Measurements from ENCODE around the gene KDM4B. TPM values are rescaled to one million over a fixed set of nuclear protein-coding genes. Genes with fewer than 3 reads are reported as not detected.
A peak's percentile ranks its signal among the peaks of the same experiment; 100 is the strongest.

Gene KDM4B
- total RNA-seq, 1 donor from 2014 or later = 38.1 TPM

DNA sequence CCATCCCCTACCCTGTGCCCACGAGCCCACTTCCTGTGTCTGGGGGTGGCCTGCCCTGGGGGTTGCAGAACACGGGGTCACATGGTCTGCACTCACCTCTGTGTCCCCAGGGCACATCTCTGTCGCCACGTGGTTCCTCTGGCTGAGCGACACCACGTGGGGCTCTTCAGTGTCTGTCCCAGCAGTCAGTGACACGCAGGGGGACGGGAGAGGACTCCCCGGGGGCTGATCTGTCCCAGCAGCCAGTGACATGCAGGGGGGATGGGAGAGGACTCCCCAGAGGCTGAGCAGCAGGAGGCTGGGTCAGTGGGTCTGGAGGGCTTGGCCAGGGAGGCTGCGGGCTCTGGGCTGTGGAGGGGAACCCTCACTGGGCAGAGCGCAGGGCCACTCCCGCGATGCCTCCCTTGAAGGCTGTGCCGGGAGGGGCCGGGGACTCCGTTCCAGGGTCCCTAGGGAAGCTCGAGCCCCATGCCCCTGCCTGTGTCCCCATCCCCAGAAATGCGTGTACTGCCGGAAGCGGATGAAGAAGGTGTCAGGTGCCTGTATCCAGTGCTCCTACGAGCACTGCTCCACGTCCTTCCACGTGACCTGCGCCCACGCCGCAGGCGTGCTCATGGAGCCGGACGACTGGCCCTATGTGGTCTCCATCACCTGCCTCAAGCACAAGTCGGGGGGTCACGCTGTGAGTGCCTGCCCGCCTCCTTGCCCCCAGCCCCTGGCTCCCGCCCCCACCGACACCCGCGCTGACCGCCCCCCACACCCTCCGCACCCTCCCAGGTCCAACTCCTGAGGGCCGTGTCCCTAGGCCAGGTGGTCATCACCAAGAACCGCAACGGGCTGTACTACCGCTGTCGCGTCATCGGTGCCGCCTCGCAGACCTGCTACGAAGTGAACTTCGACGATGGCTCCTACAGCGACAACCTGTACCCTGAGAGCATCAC, 174.8 kb downstream of the KDM4B start:
- ATAC-seq = no peak
- no peak for DNase-seq (ENCODE audit: low spot score)

DNA sequence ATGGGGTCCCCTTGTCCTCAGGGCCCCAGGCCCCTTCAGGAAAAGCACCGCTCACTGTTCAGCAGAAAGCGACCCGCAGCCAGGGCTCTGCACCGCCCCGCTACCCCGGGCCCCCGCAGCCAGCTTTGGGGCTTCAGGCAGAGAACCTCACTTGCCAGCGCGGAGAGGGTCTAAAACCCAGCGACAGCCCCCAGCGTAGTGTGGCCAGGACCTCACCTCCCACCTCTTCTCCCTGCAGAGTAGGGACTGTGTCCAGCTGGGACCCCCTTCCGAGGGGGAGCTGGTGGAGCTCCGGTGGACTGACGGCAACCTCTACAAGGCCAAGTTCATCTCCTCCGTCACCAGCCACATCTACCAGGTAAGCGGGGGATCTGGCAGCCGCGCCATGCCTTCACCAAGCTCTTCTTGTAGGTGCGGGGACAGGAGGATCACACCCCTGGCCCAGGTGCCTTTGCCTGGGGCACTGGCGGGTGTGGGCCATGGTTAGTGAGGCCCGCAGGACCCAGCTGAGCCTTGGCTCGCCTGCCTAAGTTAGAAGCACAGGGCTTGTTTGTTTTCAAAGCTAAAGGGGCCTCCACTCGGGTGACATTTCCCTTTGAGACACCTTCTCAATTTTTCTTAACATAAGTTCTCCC, 175.7 kb downstream of the KDM4B start:
- DNase-seq (ENCODE audit: low spot score) (no peak), ATAC-seq (no peak)

DNA sequence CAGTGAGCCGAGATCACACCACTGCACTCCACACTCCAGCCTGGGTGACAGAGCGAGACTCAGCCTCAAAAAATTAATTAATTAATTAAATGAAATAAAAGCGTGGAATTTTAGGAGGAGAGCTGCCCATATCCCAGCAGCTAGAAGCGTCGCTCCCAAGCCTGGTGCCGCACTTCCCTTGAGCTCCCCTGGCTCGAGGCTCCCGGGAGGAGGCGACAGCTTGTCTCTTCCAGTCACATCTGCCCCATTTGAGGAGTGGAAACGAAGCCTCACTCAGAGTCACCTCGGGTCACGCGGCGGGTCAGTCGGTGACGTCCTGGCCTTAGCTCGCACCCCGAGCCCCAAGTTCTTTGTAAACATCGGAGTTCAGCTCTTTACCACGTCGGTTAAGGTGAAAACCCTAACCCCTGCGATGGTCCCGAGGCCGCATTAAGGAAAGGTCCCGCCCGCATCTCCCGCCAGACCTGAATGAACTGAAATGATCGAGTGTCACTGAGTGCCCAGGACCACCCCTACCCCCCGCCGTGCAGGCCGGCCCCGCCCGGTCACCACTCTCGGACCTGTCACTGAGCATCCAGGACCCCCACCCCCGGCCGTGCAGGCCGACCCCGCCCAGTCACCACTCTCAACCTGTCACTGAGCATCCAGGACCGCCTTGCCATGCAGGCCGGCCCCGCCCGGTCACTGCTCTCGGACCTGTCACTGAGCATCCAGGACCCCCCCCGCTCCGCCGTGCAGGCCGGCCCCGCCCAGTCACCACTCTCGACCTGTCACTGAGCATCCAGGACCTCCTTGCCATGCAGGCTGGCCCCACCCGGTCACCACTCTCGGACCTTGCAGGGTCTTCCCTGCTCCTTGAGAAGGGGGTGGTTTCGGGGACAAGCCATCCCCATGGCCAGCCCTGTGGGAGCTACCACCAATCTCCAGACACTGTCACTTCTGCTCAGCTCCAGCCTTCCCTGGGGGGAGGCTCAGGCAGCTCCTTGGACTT, 176.9 kb downstream of the KDM4B start:
- no peak for DNase-seq (ENCODE audit: low spot score)
- no peak for ATAC-seq

DNA sequence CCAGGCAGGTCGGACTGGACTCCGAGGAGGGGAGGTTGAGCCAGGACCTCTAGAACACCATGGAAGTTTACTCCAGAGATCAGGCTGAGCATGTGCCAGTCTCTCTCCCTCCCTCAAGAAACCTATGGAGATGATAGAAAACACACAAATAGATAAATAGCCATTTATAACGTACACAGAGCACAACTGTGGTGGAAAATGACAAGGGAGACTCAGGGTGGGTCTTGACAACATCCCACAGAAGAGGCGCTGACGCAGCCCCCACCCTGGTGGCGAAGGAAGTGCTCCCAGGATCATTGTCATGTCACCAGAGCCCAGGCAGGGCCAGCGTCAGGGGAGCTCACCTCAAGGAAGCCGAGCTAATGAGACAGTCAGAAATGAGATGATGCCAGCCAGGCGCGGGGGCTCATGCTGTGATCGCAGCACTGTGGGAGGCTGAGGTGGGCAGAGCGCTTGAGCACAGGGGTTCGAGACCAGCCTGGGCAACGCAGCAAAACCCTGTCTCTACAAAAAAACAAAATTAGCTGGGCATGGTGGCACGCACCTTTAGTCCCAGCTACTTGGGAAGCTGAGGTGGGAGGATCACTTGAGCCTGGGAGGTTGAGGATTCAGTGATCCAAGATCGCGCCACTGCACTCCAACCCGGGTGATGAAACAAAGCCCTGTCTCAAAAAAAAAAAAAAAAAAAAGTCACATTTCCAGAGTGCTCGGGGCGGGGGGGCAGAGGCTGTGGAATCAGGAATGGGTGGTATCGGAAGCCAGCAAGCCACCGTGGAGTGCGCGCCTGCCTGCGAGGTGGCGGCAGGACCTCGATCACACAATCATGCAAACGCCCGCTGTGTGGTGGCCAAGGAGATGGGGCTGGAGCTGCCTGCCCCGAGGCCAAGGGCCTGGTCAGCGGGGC, 178.4 kb downstream of the KDM4B start:
- no peak for ATAC-seq
- no peak for DNase-seq (ENCODE audit: low spot score)

DNA sequence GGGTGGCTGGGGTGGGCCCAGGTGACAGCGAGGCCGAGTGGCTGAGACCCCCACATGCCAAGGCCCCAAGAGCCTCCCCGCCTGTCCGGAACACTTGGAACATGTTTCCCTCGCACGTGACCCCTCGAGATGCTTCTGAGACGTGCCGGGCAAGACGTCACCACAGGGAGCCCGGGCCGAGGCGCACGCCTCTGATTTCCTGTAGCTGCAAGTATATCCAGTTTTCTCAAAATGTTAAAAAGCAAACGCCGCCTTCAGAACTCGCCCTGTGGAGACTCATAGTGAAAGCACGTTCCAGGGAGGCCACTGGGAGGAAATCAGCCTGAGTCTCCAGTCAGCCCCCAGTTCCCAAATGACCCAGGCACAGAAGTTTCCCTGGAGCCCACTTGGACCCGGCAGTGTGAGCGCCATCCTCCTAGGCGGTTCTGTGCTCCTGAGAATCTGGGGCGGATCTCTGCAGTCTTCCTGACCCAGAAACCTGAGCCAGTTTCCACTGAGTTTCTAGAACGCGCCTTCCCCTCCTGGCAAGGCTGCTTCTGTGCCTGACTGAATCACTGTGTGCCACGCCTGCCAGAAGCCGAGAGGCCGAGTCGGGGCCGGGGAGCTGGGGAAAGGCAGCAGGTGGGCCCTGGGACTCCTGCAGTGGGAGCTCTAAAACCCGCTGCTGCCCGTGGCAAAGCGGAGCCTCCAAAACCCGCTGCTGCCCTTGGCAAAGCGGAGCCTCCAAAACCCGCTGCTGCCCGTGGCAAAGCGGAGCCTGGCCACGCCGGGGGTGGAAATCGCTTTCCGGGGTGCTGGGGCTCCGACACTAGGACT, 179.3 kb downstream of the KDM4B start:
- no peak for DNase-seq (ENCODE audit: low spot score)

DNA sequence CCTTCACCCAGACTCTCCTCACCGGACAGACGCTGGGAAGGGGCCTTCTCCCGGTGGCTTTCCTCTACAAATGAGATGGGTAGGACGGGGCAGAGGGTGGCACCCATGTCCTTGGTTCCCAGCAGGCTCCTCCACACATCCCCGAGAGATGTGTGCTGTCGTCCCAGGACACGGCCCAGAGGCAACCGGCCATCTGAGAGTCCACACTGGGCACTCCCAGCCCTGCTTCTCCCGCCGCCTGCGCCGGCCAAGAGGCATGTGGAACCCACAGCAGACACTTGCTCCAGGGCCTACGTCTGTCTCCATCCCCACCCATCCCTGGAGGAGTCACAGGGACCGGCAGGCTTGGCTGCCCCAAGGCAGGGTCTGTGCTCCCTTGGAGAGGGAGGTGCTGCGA, 179.9 kb downstream of the KDM4B start:
- DNase-seq (ENCODE audit: low spot score) = no peak
- no peak for ATAC-seq

More for the DNA sequence above, 179.3 kb downstream of the KDM4B start:
- ATAC-seq = no peak

DNA sequence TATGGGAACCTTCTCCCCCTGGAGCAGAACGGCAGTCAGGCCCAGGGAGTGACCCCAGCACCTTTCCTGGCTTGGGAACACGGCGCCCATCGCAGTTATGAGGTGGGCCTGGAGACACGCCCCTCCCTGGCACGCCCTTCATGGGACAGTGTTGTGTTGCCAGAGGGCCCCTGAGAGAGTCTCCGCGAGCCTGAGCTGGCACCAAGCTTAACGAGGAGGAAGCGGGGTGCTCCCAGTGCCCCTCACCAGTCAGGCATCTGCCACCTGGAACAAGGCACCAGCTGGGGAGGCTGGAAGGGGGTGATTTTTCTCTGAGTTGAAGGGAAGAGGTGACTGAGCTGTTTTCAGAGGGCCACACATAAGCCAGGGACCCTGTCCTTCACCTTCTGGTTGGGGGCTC, 180.6 kb downstream of the KDM4B start:
- no peak for DNase-seq (ENCODE audit: low spot score)
- ATAC-seq = no peak

DNA sequence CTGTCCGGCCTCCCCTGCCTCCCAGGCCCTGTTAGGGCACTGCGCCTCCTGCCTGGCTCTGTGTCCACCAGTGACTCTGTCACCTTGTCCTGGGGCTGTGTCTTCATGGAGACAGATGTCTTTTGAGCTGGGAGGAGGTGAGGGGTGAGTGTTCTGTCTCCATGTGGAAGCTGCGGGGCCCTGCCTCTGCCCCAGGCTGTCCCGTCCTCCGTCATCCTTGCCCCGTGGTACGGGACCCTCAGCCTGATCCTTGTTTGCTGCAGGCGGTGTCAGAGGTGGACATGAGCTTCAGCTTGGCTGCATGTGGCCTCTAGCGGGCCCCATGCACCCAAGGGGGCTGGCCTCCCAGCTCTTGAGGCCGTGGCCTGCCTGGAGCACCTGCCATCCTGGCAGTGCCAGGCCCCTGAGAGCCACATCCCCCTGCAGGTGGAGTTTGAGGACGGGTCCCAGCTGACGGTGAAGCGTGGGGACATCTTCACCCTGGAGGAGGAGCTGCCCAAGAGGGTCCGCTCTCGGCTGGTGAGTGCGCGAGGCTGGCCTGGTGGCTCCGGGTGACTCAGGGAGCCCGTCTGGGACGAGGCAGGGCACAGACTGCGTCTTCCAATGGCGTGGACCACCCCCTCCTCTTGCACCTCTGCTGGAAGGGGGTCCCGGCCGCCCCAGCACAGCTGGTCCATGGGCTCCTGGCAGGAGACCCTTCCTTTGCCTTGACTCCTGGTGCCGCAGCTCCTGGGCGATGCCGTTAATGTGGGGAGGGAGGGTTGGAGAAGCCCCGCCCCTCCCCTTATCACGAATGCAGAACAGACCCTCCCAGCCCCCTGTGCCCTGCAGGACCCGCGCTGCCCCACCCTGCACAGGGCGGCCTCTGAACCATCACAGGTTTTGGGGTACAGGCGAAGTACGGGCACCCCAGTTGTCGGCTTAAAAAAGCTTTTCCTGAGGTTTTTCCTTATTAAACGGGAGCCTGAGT, 181.3 kb downstream of the KDM4B start:
- DNase-seq (ENCODE audit: low spot score) (no peak), ATAC-seq (no peak)

DNA sequence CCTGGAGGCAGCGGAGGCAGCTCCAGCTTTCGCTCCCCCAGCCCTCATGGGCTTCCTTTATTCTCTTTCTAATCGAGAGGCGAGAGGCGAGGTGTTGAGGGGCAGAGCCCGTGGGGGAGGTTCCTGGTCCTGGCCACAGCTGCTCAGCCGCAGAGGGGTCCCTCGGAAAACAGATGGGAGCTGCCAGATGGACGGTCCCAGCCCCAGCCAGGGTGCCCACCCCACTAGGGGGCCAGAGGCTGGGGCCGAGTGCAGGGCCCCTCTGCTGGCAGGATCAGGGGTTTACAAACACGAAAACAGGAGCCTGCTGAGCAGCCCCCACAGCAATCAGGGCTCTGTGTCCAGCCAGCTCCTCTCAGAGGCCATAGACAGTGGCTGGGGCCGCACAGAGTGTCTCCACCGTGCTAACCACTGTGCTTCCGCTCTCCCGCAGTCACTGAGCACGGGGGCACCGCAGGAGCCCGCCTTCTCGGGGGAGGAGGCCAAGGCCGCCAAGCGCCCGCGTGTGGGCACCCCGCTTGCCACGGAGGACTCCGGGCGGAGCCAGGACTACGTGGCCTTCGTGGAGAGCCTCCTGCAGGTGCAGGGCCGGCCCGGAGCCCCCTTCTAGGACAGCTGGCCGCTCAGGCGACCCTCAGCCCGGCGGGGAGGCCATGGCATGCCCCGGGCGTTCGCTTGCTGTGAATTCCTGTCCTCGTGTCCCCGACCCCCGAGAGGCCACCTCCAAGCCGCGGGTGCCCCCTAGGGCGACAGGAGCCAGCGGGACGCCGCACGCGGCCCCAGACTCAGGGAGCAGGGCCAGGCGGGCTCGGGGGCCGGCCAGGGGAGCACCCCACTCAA, 182.2 kb downstream of the KDM4B start:
- DNase-seq (ENCODE audit: low spot score) (peak; percentile 43), ATAC-seq (no peak)

DNA sequence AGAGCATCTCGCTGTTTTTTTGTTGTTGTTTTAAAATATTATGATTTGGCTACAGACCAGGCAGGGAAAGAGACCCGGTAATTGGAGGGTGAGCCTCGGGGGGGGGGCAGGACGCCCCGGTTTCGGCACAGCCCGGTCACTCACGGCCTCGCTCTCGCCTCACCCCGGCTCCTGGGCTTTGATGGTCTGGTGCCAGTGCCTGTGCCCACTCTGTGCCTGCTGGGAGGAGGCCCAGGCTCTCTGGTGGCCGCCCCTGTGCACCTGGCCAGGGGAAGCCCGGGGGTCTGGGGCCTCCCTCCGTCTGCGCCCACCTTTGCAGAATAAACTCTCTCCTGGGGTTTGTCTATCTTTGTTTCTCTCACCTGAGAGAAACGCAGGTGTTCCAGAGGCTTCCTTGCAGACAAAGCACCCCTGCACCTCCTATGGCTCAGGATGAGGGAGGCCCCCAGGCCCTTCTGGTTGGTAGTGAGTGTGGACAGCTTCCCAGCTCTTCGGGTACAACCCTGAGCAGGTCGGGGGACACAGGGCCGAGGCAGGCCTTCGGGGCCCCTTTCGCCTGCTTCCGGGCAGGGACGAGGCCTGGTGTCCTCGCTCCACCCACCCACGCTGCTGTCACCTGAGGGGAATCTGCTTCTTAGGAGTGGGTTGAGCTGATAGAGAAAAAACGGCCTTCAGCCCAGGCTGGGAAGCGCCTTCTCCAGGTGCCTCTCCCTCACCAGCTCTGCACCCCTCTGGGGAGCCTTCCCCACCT, 183.3 kb downstream of the KDM4B start:
- no peak for ATAC-seq
- no peak for DNase-seq (ENCODE audit: low spot score)

DNA sequence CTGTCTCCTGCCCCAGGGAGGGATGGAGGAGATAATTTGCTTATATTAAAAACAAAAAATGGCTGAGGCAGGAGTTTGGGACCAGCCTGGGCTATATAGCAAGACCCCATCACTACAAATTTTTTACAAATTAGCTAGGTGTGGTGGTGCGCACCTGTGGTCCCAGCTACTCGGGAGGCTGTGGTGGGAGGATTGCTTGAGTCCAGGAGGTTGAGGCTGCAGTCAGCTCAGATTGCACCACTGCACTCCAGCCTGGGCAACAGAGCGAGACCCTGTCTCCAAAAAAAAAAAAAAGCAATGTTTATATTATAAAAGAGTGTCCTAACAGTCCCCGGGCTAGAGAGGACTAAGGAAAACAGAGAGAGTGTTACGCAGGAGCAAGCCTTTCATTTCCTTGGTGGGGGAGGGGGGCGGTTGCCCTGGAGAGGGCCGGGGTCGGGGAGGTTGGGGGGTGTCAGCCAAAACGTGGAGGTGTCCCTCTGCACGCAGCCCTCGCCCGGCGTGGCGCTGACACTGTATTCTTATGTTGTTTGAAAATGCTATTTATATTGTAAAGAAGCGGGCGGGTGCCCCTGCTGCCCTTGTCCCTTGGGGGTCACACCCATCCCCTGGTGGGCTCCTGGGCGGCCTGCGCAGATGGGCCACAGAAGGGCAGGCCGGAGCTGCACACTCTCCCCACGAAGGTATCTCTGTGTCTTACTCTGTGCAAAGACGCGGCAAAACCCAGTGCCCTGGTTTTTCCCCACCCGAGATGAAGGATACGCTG, 184.0 kb downstream of the KDM4B start:
- no peak for ATAC-seq
- no peak for DNase-seq (ENCODE audit: low spot score)

DNA sequence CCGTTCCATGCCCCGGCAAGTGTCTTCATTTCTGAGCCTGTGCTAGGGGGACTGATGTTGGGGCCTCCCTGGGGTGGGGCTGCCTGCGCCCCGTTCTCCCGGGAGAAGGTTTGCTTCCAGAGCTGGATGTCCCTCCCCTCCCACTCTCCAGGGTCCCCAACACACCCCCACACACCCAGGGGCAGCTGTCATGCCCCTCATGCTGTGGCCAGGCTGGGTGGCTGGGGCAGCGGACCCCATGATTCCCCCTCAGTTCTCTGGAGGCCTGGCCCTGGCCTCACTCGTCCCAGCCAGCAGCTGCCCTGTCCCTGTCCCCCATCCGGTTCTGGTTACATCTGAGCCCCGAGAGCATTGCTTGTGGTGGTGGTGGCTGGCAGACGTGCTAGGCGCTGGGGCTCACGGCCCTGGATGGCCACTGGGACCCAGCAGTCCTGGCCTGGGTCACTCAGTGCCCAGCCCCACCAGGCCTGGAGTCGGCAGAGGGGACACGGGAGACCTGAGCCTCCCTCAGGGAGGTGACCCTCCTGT, 184.8 kb downstream of the KDM4B start:
- peak; percentile 26 for ATAC-seq
- no peak for DNase-seq (ENCODE audit: low spot score)

DNA sequence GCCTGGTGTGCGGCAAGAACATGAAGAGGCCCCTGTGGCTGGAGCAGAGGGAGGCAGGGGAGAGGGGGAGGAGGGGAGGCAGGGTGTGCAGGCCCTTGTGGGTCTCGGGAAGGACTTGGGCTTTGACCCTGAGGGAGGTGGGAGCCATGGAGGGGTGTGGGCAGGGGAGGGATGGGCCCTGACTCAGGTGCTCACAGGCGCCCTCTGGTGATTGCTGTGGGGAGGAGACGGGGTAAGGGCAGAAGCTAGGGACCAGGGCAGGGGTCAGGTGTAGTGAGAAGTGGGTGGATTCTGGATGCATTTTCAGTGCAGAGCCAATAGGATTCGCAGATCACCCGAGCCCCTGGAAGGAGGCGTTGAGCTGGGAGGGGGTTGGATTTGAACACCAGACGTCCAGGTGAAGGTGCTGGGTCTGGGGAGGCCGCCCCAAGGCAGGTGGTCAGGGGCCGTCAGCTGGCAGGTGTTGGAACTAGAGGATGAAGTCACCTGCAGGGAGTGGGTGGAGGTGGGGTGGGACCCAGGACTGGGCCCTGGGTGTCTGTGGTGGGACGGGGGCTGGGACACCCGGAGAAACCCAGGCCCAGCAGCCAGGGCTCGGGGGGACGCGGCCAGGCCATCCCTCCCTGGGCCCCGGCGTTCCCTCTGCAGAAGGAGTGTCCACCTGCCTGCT, 185.4 kb downstream of the KDM4B start:
- DNase-seq (ENCODE audit: low spot score) = peak; percentile 55
- ATAC-seq = peak; percentile 73

DNA sequence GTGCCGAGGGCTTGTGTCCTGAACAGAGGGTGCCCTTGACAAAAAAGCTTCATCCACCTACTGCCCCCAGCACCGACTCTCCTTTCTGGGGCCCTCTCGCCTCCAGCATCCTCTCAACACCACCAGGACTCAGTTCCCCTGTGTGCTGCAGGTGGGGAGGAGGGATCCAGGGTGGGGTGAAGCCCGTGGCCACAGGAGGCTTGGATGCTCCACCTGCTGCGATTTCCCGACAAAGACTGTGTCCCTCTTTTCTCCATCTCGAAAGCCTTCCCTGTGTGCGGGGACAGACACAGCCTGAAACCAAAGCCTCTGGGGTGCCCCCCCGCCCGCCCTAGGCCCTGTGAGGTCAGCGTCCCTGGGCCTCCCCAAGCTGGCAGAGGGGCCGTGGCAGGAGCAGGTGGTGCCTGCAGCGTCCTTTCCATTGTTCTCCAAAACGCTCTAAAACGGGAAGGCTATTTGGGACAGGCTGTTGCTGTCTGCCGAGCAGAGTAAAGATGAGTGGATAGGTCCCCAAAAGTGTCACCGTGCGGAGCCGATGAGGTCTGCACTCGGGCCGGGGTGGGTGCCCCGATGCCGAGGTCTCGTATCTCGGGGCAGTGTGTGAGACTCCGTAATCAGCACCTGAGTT, 186.0 kb downstream of the KDM4B start:
- DNase-seq (ENCODE audit: low spot score) (no peak), ATAC-seq (no peak)

Measured in left lobe of liver (tissue), 2 donors.